ENCODE results near the gene TMOD1.

GRCh38 chr9:97557606-97558095, 56.2 kb downstream of the TMOD1 start:
- TF ChIP-seq POLR2A (IDR thresholded peaks at IDR 0.05; ENCODE audit: low read depth, low read length) (no peak), TAF1 (IDR thresholded peaks at IDR 0.05; ENCODE audit: borderline replicate concordance, low read depth, low read length) (no peak), POLR2AphosphoS5 (IDR thresholded peaks at IDR 0.05; ENCODE audit: low read depth, low read length) (no peak)
